ENCODE results near the gene GATA6. TPM values are rescaled to one million over a fixed set of nuclear protein-coding genes. Genes with fewer than 3 reads are reported as not detected.

Gene GATA6
- total RNA-seq, 1 donor from 2014 or later: 23.8 TPM

GRCh38 chr18:22204996-22205395 lies 35.6 kb downstream of the GATA6 start:
- Mint-ChIP-seq H3K27ac (ENCODE audit: unreplicated experiment) (no peak overlapping the region), H3K27me3 (ENCODE audit: unreplicated experiment) (peaks cover 5% of the 10 kb centered on the region), H3K4me1 (ENCODE audit: unreplicated experiment) (peaks cover 14% of the 10 kb centered on the region), H3K9me3 (ENCODE audit: unreplicated experiment) (no peaks in the 10 kb centered on the region), H3K36me3 (ENCODE audit: low read depth, unreplicated experiment) (peaks cover 11% of the 10 kb centered on the region), H3K4me3 (ENCODE audit: unreplicated experiment) (no peak overlapping the region)
- DNase-seq (ENCODE audit: low spot score): no peak
- no peak for TF ChIP-seq CTCF (IDR thresholded peaks at IDR 0.05; ENCODE audit: unreplicated experiment)

GRCh38 chr18:22207021-22207758 lies 37.8 kb downstream of the GATA6 start:
- Mint-ChIP-seq H3K27ac (ENCODE audit: unreplicated experiment) (no peak overlapping the region), H3K27me3 (ENCODE audit: unreplicated experiment) (peaks cover 6% of the 10 kb centered on the region), H3K36me3 (ENCODE audit: low read depth, unreplicated experiment) (no peaks in the 10 kb centered on the region), H3K4me1 (ENCODE audit: unreplicated experiment) (peaks cover 13% of the 10 kb centered on the region), H3K9me3 (ENCODE audit: unreplicated experiment) (no peaks in the 10 kb centered on the region), H3K4me3 (ENCODE audit: unreplicated experiment) (no peak overlapping the region)
- TF ChIP-seq CTCF (IDR thresholded peaks at IDR 0.05; ENCODE audit: unreplicated experiment): no peak
- no peak for DNase-seq (ENCODE audit: low spot score)

- peaks cover 6% of the 10 kb centered on the region for H3K27me3 Mint-ChIP-seq (ENCODE audit: unreplicated experiment)
- no peak overlapping the region for H3K27ac Mint-ChIP-seq (ENCODE audit: unreplicated experiment)
- no peak for DNase-seq (ENCODE audit: low spot score)
- no peak for TF ChIP-seq CTCF (IDR thresholded peaks at IDR 0.05; ENCODE audit: unreplicated experiment)
- no peak overlapping the region for H3K4me3 Mint-ChIP-seq (ENCODE audit: unreplicated experiment)
- peaks cover 8% of the 10 kb centered on the region for H3K4me1 Mint-ChIP-seq (ENCODE audit: unreplicated experiment)
- no peaks in the 10 kb centered on the region for H3K9me3 Mint-ChIP-seq (ENCODE audit: unreplicated experiment)
- H3K36me3 Mint-ChIP-seq (ENCODE audit: low read depth, unreplicated experiment): no peaks in the 10 kb centered on the region
Observed at GRCh38 chr18:22210311-22210754, 40.9 kb downstream of the GATA6 start.

GRCh38 chr18:22211657-22212056 lies 42.3 kb downstream of the GATA6 start:
- Mint-ChIP-seq H3K36me3 (ENCODE audit: low read depth, unreplicated experiment) (no peaks in the 10 kb centered on the region), H3K9me3 (ENCODE audit: unreplicated experiment) (no peaks in the 10 kb centered on the region), H3K4me1 (ENCODE audit: unreplicated experiment) (peaks cover 15% of the 10 kb centered on the region), H3K27ac (ENCODE audit: unreplicated experiment) (no peak overlapping the region), H3K27me3 (ENCODE audit: unreplicated experiment) (peaks cover 6% of the 10 kb centered on the region), H3K4me3 (ENCODE audit: unreplicated experiment) (no peak overlapping the region)
- no peak for TF ChIP-seq CTCF (IDR thresholded peaks at IDR 0.05; ENCODE audit: unreplicated experiment)
- DNase-seq (ENCODE audit: low spot score): no peak

GRCh38 chr18:22213333-22213973 lies 44.1 kb downstream of the GATA6 start:
- Mint-ChIP-seq H3K36me3 (ENCODE audit: low read depth, unreplicated experiment) (no peaks in the 10 kb centered on the region), H3K27me3 (ENCODE audit: unreplicated experiment) (peaks cover 5% of the 10 kb centered on the region), H3K4me3 (ENCODE audit: unreplicated experiment) (no peak overlapping the region), H3K9me3 (ENCODE audit: unreplicated experiment) (no peaks in the 10 kb centered on the region), H3K4me1 (ENCODE audit: unreplicated experiment) (peaks cover 26% of the 10 kb centered on the region), H3K27ac (ENCODE audit: unreplicated experiment) (no peak overlapping the region)
- no peak for TF ChIP-seq CTCF (IDR thresholded peaks at IDR 0.05; ENCODE audit: unreplicated experiment)
- no peak for DNase-seq (ENCODE audit: low spot score)

Data from endothelial cell (in vitro differentiated cells).